Smooth muscle cell (in vitro differentiated cells): ENCODE results near the gene ZNF331. TPM values are rescaled to one million over a fixed set of nuclear protein-coding genes. Genes with fewer than 3 reads are reported as not detected.

Source experiments
- DNase-seq: peaks from one replicate; lab custom pipeline; 2025; ENCODE audit not compliant: unreplicated experiment; lab: John Stamatoyannopoulos, UW
- H2AFZ ChIP-seq: fragments of 200-600 bp; sonication (generic); 2 replicates; pipeline ENCODE4 v1.6.0; 2016; ENCODE audit warnings: antibody characterized with exemption, low read depth, mild to moderate bottlenecking
- H3F3A ChIP-seq: fragments of 200-600 bp; sonication (generic); 2 replicates; pipeline ENCODE4 v1.6.0; 2017; ENCODE audit warnings: antibody characterized with exemption, low read depth
- H3K27ac ChIP-seq: fragments of 200-600 bp; sonication (generic); 2 replicates; pipeline ENCODE4 v1.5.1; 2016; ENCODE audit warnings: low read depth, mild to moderate bottlenecking
- H3K27me3 ChIP-seq: fragments of 200-600 bp; sonication (generic); 2 replicates; pipeline ENCODE4 v1.6.1; 2016; ENCODE audit warnings: low read depth, mild to moderate bottlenecking
- H3K36me3 ChIP-seq: fragments of 200-600 bp; sonication (generic); 2 replicates; pipeline ENCODE4 v1.5.1; 2016; ENCODE audit warnings: low read depth
- H3K4me1 ChIP-seq: fragments of 200-600 bp; sonication (generic); 2 replicates; pipeline ENCODE4 v1.5.1; 2016; ENCODE audit warnings: low read depth
- H3K4me2 ChIP-seq: fragments of 200-600 bp; sonication (generic); 2 replicates; pipeline ENCODE4 v1.6.0; 2016; ENCODE audit warnings: mild to moderate bottlenecking
- H3K4me3 ChIP-seq: fragments of 200-600 bp; sonication (generic); 2 replicates; pipeline ENCODE4 v1.5.1; 2016; ENCODE audit warnings: mild to moderate bottlenecking
- H3K79me2 ChIP-seq: fragments of 200-600 bp; sonication (generic); 2 replicates; pipeline ENCODE4 v1.6.0; 2016; ENCODE audit warnings: low read depth, mild to moderate bottlenecking
- H3K9ac ChIP-seq: fragments of 200-600 bp; sonication (generic); 2 replicates; pipeline ENCODE4 v1.6.0; 2016; ENCODE audit warnings: low read depth
- H3K9me3 ChIP-seq: fragments of 200-600 bp; sonication (generic); replicated peaks from 2 replicates; pipeline ENCODE4 v1.5.1; 2016; ENCODE audit warnings: low read depth
- H4K20me1 ChIP-seq: fragments of 200-600 bp; sonication (generic); 2 replicates; pipeline ENCODE4 v1.6.0; 2016; ENCODE audit warnings: low read depth
- CTCF ChIP-seq: fragments of 200-600 bp; sonication (generic); IDR thresholded peaks from 2 replicates; pipeline ENCODE4 v1.5.1; 2017; ENCODE audit warnings: borderline replicate concordance, mild to moderate bottlenecking, antibody characterized with exemption; ENCODE audit not compliant: insufficient read depth, poor library complexity, severe bottlenecking
- WGBS: methylation state at CpG from one replicate; pipeline ENCODE4 v1.1.7; 2016; ENCODE audit warnings: low lambda C conversion rate; 5-methylcytosine and 5-hydroxymethylcytosine counted together
- polyA plus RNA-seq: library from polyadenylated mRNA; unstranded; fragments of >200 nt; fragmentation: Nextera tagmentation; extraction: Ambion mirVana; gene quantifications from 2 replicates; pipeline ENCODE4 v1.2.1, GENCODE V29; 2016
- total RNA-seq: library from RNA; depleted of rRNA; stranded (reverse); fragments of >200 nt; gene quantifications from 2 replicates; pipeline ENCODE4 v1.2.3, GENCODE V29; 2014

Gene ZNF331
- total and polyA plus RNA-seq, 2 experiments from 2014 or later = 9.7 to 12.1 TPM

- H4K20me1 ChIP-seq = no peaks in the 10 kb centered on the region
- H3K27ac ChIP-seq = no peak overlapping the region
- H3K4me2 ChIP-seq = no peak overlapping the region
These were observed 20.7 kb upstream of the ZNF331 start for GRCh38 chr19:53517114-53517741.

DNA sequence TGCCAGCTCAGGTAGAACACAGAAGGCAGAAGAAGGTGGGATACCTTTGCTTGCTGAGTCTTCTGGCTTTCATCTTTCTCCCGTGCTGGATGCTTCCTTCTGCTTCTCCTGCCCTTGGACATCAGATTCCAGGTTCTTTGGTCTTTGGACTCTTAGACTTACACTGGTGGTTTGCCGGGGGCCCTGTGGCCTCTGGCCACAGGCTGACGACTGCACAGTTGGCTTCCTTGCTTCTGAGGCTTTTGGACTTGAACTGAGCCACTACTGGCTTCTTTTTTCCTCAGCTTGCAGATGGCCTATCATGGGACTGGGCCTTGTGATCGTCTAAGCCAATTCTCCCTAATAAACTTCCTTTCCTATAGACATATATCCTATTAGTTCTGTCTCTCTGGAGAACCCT, 19.8 kb upstream of the ZNF331 start:
- peaks cover 4% of the 10 kb centered on the region for H3F3A ChIP-seq
- peak overlapping the region; percentile 37 for H2AFZ ChIP-seq
- no peak overlapping the region for H3K4me2 ChIP-seq
- no peaks in the 10 kb centered on the region for H4K20me1 ChIP-seq
- no peak overlapping the region for H3K9ac ChIP-seq
- no peaks in the 10 kb centered on the region for H3K27me3 ChIP-seq
- no peak for TF ChIP-seq CTCF
- H3K4me3 ChIP-seq = no peak overlapping the region
- H3K9me3 ChIP-seq = no peaks in the 10 kb centered on the region
- H3K79me2 ChIP-seq = peaks cover 5% of the 10 kb centered on the region
- DNase-seq = no peak
- H3K4me1 ChIP-seq = no peaks in the 10 kb centered on the region
- WGBS = 89% methylated on average over 4 of the region's 4 CpGs
- H3K36me3 ChIP-seq = no peaks in the 10 kb centered on the region
- H3K27ac ChIP-seq = no peak overlapping the region

More at GRCh38 chr19:53517114-53517741, 20.7 kb upstream of the ZNF331 start:
- no peaks in the 10 kb centered on the region for H3K27me3 ChIP-seq
- H2AFZ ChIP-seq = peak overlapping the region; percentile 37
- WGBS = 51% methylated on average over 5 of the region's 5 CpGs
- DNase-seq = no peak
- H3K4me1 ChIP-seq = no peaks in the 10 kb centered on the region
- no peak overlapping the region for H3K4me3 ChIP-seq
- peaks cover 4% of the 10 kb centered on the region for H3F3A ChIP-seq
- TF ChIP-seq CTCF = no peak
- H3K36me3 ChIP-seq = no peaks in the 10 kb centered on the region
- no peaks in the 10 kb centered on the region for H3K9me3 ChIP-seq
- peaks cover 5% of the 10 kb centered on the region for H3K79me2 ChIP-seq
- H3K9ac ChIP-seq = no peak overlapping the region

DNA sequence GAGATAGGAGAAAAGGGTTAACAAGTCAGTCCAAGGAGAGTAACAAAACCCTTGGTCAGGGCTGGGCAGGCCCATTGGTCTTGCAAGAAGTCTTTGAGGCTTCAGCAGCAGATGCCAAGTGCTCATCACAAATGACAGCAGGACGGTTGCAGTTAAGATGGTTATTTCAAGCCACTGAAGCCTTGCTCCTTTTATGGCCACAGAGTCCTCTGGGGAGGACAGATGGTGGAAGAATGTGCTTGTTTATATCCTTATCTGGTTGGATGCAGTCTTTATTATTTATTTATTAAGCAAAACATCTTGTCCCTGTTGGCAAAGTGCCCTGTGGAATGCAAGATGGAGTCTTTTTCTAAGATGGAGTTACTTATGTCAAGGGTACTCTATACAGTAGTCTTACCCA, 19.2 kb upstream of the ZNF331 start:
- TF ChIP-seq CTCF = no peak
- no peak overlapping the region for H2AFZ ChIP-seq
- no peak overlapping the region for H3K27ac ChIP-seq

DNA sequence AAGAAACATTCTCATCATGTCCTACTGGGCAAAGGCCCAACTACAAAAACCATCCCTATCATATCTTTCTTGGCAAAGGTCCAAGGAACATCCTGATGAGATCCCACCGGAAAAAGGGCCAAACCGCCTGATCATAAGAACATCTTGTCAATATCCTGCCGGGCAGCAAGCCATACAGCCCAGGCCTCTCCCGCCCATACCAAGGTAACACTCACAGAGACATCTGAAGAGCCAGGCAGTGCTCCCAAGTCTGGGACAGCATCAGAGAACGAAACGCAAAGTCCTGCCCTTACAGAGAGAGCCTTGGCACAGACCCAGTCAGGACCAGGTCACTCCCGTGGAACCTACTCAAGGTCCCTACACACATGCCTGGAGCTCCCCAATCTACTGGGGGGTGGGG, 18.5 kb upstream of the ZNF331 start:
- H3K9me3 ChIP-seq = no peaks in the 10 kb centered on the region
- H3K79me2 ChIP-seq = peaks cover 10% of the 10 kb centered on the region
- WGBS = 96% methylated on average over 7 of the region's 7 CpGs
- H3K27ac ChIP-seq = no peak overlapping the region
- DNase-seq = no peak
- no peaks in the 10 kb centered on the region for H4K20me1 ChIP-seq
- no peak overlapping the region for H3K4me3 ChIP-seq
- TF ChIP-seq CTCF = no peak
- no peak overlapping the region for H3K9ac ChIP-seq
- H3K36me3 ChIP-seq = no peaks in the 10 kb centered on the region
- no peaks in the 10 kb centered on the region for H3K4me1 ChIP-seq
- H3K4me2 ChIP-seq = no peak overlapping the region
- no peaks in the 10 kb centered on the region for H3K27me3 ChIP-seq
- no peak overlapping the region for H2AFZ ChIP-seq
- peaks cover 4% of the 10 kb centered on the region for H3F3A ChIP-seq

More for the DNA sequence above, 19.2 kb upstream of the ZNF331 start:
- H3K4me1 ChIP-seq = no peaks in the 10 kb centered on the region
- H3K4me2 ChIP-seq = no peak overlapping the region
- no peaks in the 10 kb centered on the region for H3K9me3 ChIP-seq
- no peak overlapping the region for H3K4me3 ChIP-seq
- peaks cover 6% of the 10 kb centered on the region for H3K79me2 ChIP-seq
- H3F3A ChIP-seq = peaks cover 4% of the 10 kb centered on the region
- DNase-seq = no peak
- H3K36me3 ChIP-seq = no peaks in the 10 kb centered on the region
- WGBS = 70% methylated on average over 1 of the region's 1 CpG
- no peaks in the 10 kb centered on the region for H3K27me3 ChIP-seq
- no peak overlapping the region for H3K9ac ChIP-seq
- H4K20me1 ChIP-seq = no peaks in the 10 kb centered on the region
